NOMO-1 treated with dmso at 0.1 percent for 144 hours (cell line): ENCODE measurements around the gene GFPT2.

Experiments used
- DNase-seq: peaks from one replicate; lab custom pipeline; 2025; ENCODE audit not compliant: unreplicated experiment; lab: John Stamatoyannopoulos, UW

The GFPT2 gene

DNA sequence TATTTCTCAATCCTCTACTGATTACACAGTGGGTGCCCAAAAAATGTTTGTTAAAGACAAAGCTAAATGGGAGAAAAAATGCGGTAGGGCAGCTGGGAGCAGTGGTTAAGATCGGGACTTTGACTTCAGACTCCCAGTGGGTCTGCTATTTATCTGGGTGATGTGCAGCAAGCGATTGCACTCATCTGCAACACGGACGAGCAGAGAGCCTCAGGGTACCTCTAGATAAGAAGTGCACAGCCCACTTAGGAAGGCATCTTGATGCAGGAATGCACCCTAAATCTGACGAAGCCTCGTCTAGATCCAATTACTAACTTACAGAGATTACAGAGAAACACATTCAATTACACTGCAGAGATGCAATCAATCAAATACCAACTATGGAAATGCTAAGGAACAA lies 65.3 kb downstream of the GFPT2 start:
- no peak for DNase-seq

DNA sequence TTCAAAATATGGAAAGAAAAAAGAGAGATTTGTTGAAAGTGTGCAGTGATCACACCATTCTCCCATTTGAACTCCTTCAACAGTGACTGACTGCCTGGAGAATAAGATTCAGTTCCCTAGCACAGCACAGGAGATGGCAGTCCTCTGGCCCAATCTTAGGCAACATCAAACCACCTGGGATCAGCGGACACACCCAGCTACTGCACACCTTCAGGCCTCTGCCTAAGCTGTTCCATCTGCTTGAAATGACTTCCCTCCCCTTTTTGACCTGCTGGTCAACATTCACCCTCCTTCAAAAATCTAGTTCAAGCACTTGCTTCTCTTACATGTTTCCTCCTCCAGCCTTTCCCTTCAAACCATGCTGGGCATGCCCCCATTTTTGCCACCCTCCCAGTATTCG lies 65.7 kb downstream of the GFPT2 start:
- DNase-seq: no peak

DNA sequence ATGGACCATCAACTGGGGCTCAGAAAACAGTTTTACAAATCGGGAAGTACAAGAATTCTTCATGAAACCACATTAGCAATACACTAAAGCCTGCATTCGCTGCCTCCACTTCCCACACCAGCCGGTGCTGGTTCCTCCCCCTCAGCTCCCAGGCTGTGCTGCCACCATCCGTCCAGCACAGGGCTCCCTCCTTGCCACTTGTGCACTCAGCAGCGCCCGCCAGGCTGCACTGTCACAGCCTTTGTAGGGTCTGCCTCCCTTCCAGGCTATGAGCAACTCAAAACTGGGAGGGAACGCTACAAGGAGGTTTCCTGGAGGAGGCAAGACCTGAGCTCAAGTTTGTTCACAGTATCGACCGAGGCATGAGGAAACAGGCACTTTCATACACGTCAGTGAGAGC lies 69.0 kb downstream of the GFPT2 start:
- no peak for DNase-seq

DNA sequence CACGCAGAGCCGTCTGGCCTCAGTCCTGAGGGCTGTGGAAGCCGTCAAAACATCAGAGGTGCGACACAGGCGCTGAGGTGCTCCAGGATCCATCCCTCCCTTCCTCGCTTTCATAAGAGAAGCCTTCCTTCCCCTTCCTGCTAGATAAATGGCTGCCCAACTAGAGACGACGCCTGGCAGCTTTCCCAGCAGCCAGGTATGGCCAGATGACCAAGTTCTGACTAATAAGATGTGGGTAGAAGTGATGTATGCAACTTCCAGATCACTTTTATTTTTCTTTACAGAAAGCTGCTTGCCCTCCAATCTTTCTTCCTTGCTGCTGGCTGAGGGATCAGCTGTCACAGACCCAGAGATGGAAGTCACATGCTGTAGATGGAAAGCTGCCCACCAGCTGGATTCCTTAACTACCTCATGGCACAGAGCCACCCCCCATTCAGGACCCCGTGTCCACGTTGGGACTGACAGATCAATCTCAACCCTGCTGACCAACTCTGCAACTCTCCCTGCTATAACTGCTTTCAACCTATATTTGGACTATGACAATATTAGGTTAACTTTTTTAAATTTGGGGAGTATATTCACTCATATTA lies 70.0 kb downstream of the GFPT2 start:
- DNase-seq: no peak

DNA sequence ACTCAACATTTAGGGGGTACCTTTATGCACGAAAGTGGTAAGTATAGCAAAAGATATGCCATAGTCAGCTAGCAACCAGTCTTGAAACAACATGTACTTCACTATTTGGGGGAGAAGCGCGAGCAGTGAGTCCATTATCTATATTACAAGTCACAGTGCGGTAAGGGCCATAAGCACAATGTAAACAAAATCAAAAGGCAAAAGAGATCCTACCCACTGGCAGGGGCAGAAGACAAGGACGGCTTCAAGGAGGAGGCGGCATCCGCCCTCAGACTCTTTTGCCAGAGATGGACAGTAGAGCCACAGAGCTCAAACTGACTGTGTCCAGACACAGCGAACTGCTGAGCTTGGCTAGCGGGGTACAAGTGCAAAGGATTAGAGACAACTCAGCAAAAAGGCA lies 70.9 kb downstream of the GFPT2 start:
- no peak for DNase-seq

DNA sequence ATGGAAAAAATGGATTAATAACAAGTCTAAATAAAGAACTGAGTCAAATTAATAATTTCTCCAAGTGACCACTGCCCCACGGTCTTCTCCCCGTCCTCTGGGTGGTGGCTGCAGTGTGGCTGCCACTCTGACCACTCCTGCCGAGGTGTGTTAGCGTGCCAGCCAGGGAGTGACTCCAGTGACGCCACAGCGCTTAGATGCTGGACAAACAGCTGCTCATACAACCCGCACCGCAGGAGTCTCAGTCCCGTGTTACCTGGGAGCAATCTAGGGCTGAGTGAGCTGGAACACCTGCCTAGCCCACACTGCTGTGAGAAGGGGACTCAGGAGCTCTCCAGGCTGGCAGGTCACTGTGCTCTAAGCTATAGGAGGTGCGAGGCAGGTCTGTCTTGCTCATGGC lies 71.4 kb downstream of the GFPT2 start:
- DNase-seq: no peak

DNA sequence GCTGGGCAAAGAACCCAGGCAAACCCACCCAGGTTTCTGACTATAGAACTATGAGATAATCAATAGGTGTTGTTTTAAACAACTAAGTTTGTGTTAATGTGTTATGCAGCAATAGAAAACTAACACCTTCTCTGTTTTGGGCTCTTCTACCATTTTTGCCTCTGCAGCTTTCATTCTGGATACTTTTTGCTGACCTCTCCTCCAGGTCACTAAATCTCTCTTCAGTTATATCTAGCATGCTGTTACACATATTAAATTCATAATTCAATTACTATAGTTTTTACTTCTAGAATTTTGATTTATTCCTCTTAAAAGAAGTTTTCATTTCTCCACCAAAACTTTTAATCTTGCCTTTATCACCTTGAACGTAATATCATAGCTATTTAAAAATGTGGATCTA lies 78.4 kb downstream of the GFPT2 start:
- no peak for DNase-seq

DNA sequence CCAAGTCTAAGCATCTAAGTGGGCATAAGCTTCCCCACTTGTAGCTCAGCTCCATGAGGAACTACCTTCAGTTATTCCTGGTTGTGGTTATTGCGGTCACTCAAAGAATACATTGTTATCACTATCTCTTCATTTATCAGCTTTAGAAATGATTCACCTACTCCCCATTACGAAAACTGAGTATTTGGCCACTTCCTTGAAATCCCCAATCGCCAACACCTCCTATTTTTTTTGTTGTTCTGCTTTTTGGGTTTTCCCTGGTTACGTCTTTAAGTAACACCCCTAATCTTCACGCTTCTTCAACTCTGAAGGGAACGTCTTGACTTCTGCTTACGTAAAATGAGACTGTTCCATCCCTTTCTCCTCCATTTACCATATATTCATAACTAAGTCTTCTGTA lies 81.9 kb downstream of the GFPT2 start:
- no peak for DNase-seq

DNA sequence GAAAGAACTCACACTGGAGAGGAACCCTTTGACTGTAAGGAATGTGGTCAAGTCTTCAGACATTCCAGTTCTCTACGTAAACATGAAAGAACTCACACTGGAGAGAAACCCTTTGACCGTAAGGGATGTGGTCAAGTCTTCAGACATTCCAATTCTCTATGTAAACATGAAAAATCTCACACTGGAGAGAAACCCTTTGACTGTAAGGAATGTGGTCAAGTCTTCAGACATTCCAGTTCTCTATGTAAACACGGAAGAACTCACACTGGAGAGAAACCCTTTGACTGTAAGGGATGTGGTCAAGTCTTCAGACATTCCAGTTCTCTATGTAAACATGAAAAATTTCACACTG lies 93.9 kb downstream of the GFPT2 start:
- DNase-seq: no peak

DNA sequence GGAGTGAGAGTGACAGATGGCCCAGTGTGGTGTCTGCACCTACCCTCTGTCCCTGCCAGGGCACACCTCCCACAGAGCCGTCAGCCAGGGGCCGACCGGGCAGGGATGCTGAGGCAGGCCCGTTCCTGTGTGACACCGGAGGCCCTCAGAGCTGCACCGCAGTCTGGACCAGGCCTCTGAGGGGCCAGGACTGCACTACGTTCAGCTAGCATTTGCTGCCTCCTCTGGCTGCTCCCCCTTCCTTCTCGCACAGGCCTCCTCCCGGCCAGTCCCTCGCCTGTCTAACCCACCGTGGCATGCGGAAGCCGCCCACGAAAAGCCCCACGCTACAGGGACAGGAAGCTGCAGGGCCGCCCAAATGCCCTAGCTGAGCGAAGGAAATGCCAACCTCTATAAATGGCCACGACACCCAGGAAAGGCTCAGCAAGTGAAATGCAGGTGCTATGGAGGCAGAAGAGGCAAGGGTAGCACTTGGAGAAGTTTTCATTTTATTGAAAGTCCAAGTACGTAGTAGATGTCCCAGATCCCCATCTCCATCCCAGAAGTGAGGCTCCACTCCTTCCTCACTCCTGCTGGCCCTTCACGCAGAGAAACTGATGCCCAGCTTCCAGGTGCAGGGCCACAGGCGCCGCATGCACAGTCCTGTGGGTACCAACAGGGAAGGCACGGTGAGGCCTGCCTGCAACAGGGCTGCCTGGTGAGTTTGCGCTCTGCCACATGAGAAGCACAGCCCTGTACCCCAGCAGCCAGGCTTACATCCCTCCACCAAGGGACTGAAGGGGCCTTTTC lies 99.9 kb downstream of the GFPT2 start:
- no peak for DNase-seq

DNA sequence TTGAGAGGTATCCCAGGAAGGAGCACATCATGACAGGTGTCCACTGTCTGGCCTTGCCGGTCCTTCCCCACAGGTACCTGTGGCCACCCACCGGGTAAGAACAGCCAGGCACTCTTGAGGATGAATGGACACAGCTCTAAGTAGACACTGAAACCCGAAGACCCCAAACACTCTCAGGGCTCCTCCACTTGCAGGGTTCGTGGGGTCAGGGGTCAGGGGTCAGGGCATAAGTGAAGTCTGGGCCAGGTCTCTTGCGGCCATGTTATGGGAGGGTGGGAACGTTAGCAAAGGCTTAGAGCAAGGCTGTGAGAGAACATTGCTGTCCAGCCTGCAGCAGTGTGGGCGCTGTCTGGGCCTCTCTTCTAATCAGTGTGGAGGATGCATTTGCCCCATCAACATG lies 101.2 kb downstream of the GFPT2 start:
- no peak for DNase-seq

DNA sequence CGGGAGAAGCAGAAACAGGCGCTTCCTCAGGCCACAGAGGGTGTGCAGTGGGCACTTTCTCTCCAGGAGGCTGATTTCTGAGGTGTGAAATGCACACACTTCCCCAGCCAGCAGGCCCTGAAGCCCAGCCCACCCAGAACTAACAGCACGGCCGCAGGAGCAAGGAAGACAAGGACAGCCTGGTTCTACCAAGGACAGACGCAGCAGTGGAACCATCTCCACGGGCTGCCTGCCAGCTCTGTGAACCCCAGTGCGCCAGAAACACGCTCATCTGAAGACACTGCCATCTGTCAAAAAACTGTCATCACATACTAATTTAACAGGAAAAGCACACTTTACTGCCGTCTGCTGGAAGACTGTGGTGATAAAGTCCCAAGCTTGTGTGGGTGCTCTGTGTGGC lies 102.0 kb downstream of the GFPT2 start:
- DNase-seq: no peak
